H1 (cell line): Measurements from ENCODE around the gene SGMS1. TPM values are rescaled to one million over a fixed set of nuclear protein-coding genes. Genes with fewer than 3 reads are reported as not detected.

Experiments used
- CTCF ChIA-PET: fragments of 300-600 bp; sonication (Branson Sonifier 250); formaldehyde crosslinking; loops from one replicate; lab custom pipeline; 2021; ENCODE audit not compliant: partially characterized antibody; lab: Charles Lee
- POLR2A ChIA-PET: fragments of 300-600 bp; sonication (Branson Sonifier 250); formaldehyde crosslinking; loops from one replicate; lab custom pipeline; 2021; ENCODE audit warnings: inconsistent platforms; ENCODE audit not compliant: partially characterized antibody; lab: Charles Lee
- DNase-seq, 2 experiments: peaks; one replicate each; pipeline versions ENCODE4 v3.0.0 to v3.0.0-alpha.2; 2010 to 2022; ENCODE audit warnings: low spot score in 2 of 2, low read depth in 1 of 2, mixed read lengths in 1 of 2
- FAIRE-seq: peaks from 2 replicates; lab custom pipeline; 2011; peaks lifted over from hg19 to GRCh38; lab: Jason Lieb, UNC
- H2AFZ ChIP-seq: 2 replicates; pipeline ENCODE4 v1.8.1; 2012; ENCODE audit warnings: low read length, inconsistent platforms
- H2AK5ac ChIP-seq: 2 replicates; pipeline ENCODE4 v1.6.1; 2013; ENCODE audit warnings: low read depth, low read length
- H2BK120ac ChIP-seq: replicated peaks from 2 replicates; pipeline ENCODE3; 2013; ENCODE audit warnings: low read depth, low read length, inconsistent platforms
- H2BK12ac ChIP-seq: 2 replicates; pipeline ENCODE4 v1.6.1; 2013; ENCODE audit warnings: low read depth, low read length
- H2BK15ac ChIP-seq: 2 replicates; pipeline ENCODE4 v1.6.1; 2013; ENCODE audit warnings: low read length
- H2BK20ac ChIP-seq: 2 replicates; pipeline ENCODE4 v1.6.1; 2013; ENCODE audit warnings: low read length
- H2BK5ac ChIP-seq: 2 replicates; pipeline ENCODE4 v1.6.1; 2013; ENCODE audit warnings: low read depth, low read length
- H3K14ac ChIP-seq: 2 replicates; pipeline ENCODE4 v1.6.1; 2013; ENCODE audit warnings: inconsistent platforms; ENCODE audit not compliant: insufficient read length
- H3K18ac ChIP-seq: 2 replicates; pipeline ENCODE4 v1.6.1; 2013; ENCODE audit warnings: low read length; ENCODE audit errors: extremely low read depth
- H3K23ac ChIP-seq: 2 replicates; pipeline ENCODE4 v1.6.1; 2013; ENCODE audit warnings: inconsistent platforms; ENCODE audit not compliant: insufficient read length
- H3K23me2 ChIP-seq: 2 replicates; pipeline ENCODE4 v1.6.1; 2013; ENCODE audit warnings: low read depth, low read length
- H3K27ac ChIP-seq: 2 replicates; pipeline ENCODE4 v1.6.1; 2011; ENCODE audit warnings: low read depth, low read length, inconsistent platforms
- H3K27me3 ChIP-seq, 4 experiments: replicated peaks in 1 of 4; 1 replicate in 1 of 4; 2 replicates in 3 of 4; pipeline versions ENCODE4 v1.6.1 to v1.8.1; 2011 to 2013; ENCODE audit warnings: low read length in 3 of 4, mild to moderate bottlenecking in 3 of 4, inconsistent platforms in 2 of 4, mixed read lengths in 2 of 4, moderate library complexity in 1 of 4; ENCODE audit not compliant: control insufficient read depth in 3 of 4, insufficient read depth in 3 of 4; ENCODE audit errors: extremely low read depth in 1 of 4
- H3K36me3 ChIP-seq, 4 experiments: 2 replicates each; pipeline versions ENCODE4 v1.6.1 to v1.8.1; 2011 to 2013; ENCODE audit warnings: mild to moderate bottlenecking in 4 of 4, low read length in 3 of 4, moderate library complexity in 2 of 4, control low read depth in 1 of 4, inconsistent platforms in 1 of 4; ENCODE audit not compliant: insufficient read depth in 4 of 4, control insufficient read depth in 2 of 4
- H3K4ac ChIP-seq: replicated peaks from 2 replicates; pipeline ENCODE3; 2013; ENCODE audit warnings: low read length, low read depth, mixed read lengths, inconsistent platforms; ENCODE audit not compliant: insufficient read length
- H3K4me1 ChIP-seq, 4 experiments: replicated peaks in 1 of 4; 1 replicate in 1 of 4; 2 replicates in 3 of 4; pipeline versions ENCODE4 v1.6.1 to v1.8.1; 2011 to 2013; ENCODE audit warnings: low read length in 3 of 4, inconsistent platforms in 2 of 4, mixed read lengths in 1 of 4; ENCODE audit not compliant: insufficient read depth in 4 of 4, control insufficient read depth in 3 of 4
- H3K4me2 ChIP-seq, 2 experiments: 2 replicates each; pipeline versions ENCODE4 v1.6.1 to v1.8.1; 2011 to 2013; ENCODE audit warnings: low read depth in 2 of 2, low read length in 2 of 2, control low read depth in 1 of 2, inconsistent platforms in 1 of 2, mild to moderate bottlenecking in 1 of 2; ENCODE audit not compliant: insufficient read depth in 1 of 2
- H3K4me3 ChIP-seq, 4 experiments: fragments of 200-600, 300-600 bp in 1 of 4; sonication (generic), shearing (Covaris generic), sonication (Bioruptor Twin) in 1 of 4; 2 replicates each; pipeline versions ENCODE4 v1.5.1 to v1.8.1; 2011 to 2016; ENCODE audit warnings: low read length in 4 of 4, low read depth in 3 of 4, control low read depth in 2 of 4, inconsistent platforms in 2 of 4, mild to moderate bottlenecking in 2 of 4, mixed read lengths in 1 of 4, moderate library complexity in 1 of 4; ENCODE audit not compliant: insufficient read depth in 2 of 4; ENCODE audit errors: extremely low read depth in 1 of 4
- H3K56ac ChIP-seq: replicated peaks from 2 replicates; pipeline ENCODE3; 2013; ENCODE audit warnings: low read depth, mild to moderate bottlenecking, mixed read lengths, low read length, inconsistent platforms; ENCODE audit not compliant: insufficient read length
- H3K79me1 ChIP-seq: 2 replicates; pipeline ENCODE4 v1.6.1; 2013; ENCODE audit warnings: low read depth, low read length, control low read depth
- H3K79me2 ChIP-seq, 2 experiments: 2 replicates each; pipeline versions ENCODE4 v1.6.1 to v1.8.1; 2012 to 2013; ENCODE audit warnings: low read length in 2 of 2, mild to moderate bottlenecking in 2 of 2, inconsistent platforms in 1 of 2; ENCODE audit not compliant: insufficient read depth in 2 of 2, control insufficient read depth in 1 of 2
- H3K9ac ChIP-seq, 4 experiments: replicated peaks in 1 of 4; 1 replicate in 1 of 4; 2 replicates in 3 of 4; pipeline versions ENCODE4 v1.6.1 to v1.8.1; 2011 to 2013; ENCODE audit warnings: low read depth in 3 of 4, low read length in 3 of 4, control low read depth in 2 of 4, mild to moderate bottlenecking in 2 of 4, moderate library complexity in 2 of 4, inconsistent platforms in 1 of 4; ENCODE audit errors: extremely low read depth in 1 of 4
- H3K9me3 ChIP-seq, 2 experiments: 2 replicates each; pipeline versions ENCODE4 v1.6.1 to v1.8.1; 2012 to 2013; ENCODE audit warnings: mild to moderate bottlenecking in 2 of 2, moderate library complexity in 2 of 2, control low read depth in 1 of 2, inconsistent platforms in 1 of 2, low read depth in 1 of 2, low read length in 1 of 2, mixed read lengths in 1 of 2; ENCODE audit not compliant: insufficient read depth in 2 of 2
- H4K20me1 ChIP-seq, 2 experiments: replicated peaks in 1 of 2; 2 replicates each; pipeline versions ENCODE3 to v1.8.1; 2011 to 2013; ENCODE audit warnings: inconsistent platforms in 2 of 2, low read length in 2 of 2, mild to moderate bottlenecking in 1 of 2; ENCODE audit not compliant: insufficient read depth in 2 of 2, control insufficient read depth in 1 of 2
- H4K5ac ChIP-seq: 2 replicates; pipeline ENCODE4 v1.6.1; 2013; ENCODE audit warnings: low read length, low read depth, mixed read lengths, inconsistent platforms; ENCODE audit not compliant: insufficient read length
- H4K8ac ChIP-seq: 2 replicates; pipeline ENCODE4 v1.8.0; 2013; ENCODE audit warnings: mild to moderate bottlenecking, moderate library complexity, low read length, inconsistent platforms; ENCODE audit not compliant: insufficient read depth; ENCODE audit errors: extremely low read depth
- H4K91ac ChIP-seq: replicated peaks from 2 replicates; pipeline ENCODE3; 2013; ENCODE audit warnings: low read length, mixed read lengths, inconsistent platforms; ENCODE audit not compliant: insufficient read length
- CBX8 ChIP-seq: fragments of 300-800, 300-1000 bp; sonication (generic); IDR thresholded peaks from 2 replicates; pipeline ENCODE4 v1.7.1; 2016; ENCODE audit warnings: low read depth, low read length, borderline replicate concordance
- CHD1 ChIP-seq: IDR thresholded peaks from 2 replicates; pipeline ENCODE4 v1.6.1; 2012; ENCODE audit warnings: low read depth, low read length, improper control_type of control experiment
- CHD2 ChIP-seq: IDR thresholded peaks from 2 replicates; pipeline ENCODE4 v1.6.1; 2012; ENCODE audit warnings: low read length, improper control_type of control experiment
- CREB1 ChIP-seq: IDR thresholded peaks from 2 replicates; pipeline ENCODE4 v1.6.1; 2012; ENCODE audit warnings: inconsistent platforms
- NANOG ChIP-seq: IDR thresholded peaks from 2 replicates; pipeline ENCODE4 v1.6.1; 2011; ENCODE audit warnings: low read length, low read depth, mild to moderate bottlenecking, inconsistent platforms; ENCODE audit not compliant: insufficient read depth, poor library complexity, severe bottlenecking
- RBBP5 ChIP-seq: IDR thresholded peaks from 2 replicates; pipeline ENCODE4 v1.7.1; 2012; ENCODE audit warnings: low read depth, mild to moderate bottlenecking, inconsistent platforms, low read length, moderate library complexity, borderline replicate concordance
- SIN3A ChIP-seq, 2 experiments: IDR thresholded peaks in 1 of 2; conservative IDR thresholded peaks in 1 of 2; 2 replicates each; pipeline ENCODE4 v1.6.1; 2011 to 2012; ENCODE audit warnings: low read length in 2 of 2, improper control_type of control experiment in 1 of 2, low read depth in 1 of 2, mild to moderate bottlenecking in 1 of 2
- SIRT6 ChIP-seq: IDR thresholded peaks from one replicate; pipeline ENCODE4 v1.7.1; 2012; ENCODE audit warnings: low read length, inconsistent platforms
- TCF12 ChIP-seq: IDR thresholded peaks from 2 replicates; pipeline ENCODE4 v1.6.1; 2011; ENCODE audit warnings: low read depth, mild to moderate bottlenecking, low read length
- WGBS, 2 experiments: shearing (Covaris generic) in 1 of 2; methylation state at CpG; one replicate each; pipeline versions ENCODE4 v1.1.6 to v1.1.7; 2013 to 2015; ENCODE audit warnings: low lambda C conversion rate in 2 of 2, mixed read lengths in 2 of 2, inconsistent platforms in 1 of 2, low coverage in 1 of 2, missing lambda C conversion rate in 1 of 2; ENCODE audit not compliant: insufficient replicate concordance in 2 of 2, insufficient coverage in 1 of 2, insufficient read length in 1 of 2; ENCODE audit errors: extremely low coverage in 1 of 2, missing lambda C conversion rate in 1 of 2; 5-methylcytosine and 5-hydroxymethylcytosine counted together
- polyA plus RNA-seq, 7 experiments: library from polyadenylated mRNA; depleted of rRNA in 3 of 7; stranded (reverse) in 5 of 7; unstranded in 2 of 7; fragments of >200 nt in 5 of 7; fragments of 200-250 nt in 2 of 7; gene quantifications; 1 replicate in 5 of 7; 2 replicates in 1 of 7; 4 replicates in 1 of 7; pipeline versions ENCODE4 v1.2.1 to v1.2.3, GENCODE V29; 2011 to 2013; ENCODE audit warnings: missing spikeins in 2 of 7, mixed read lengths in 2 of 7
- total RNA-seq: library from RNA; stranded (reverse); fragmentation: NEBNext Ultra II Directional; extraction: Animal tissue kit (Norgen Biotek cat#: 25700); gene quantifications from 2 replicates; pipeline ENCODE4 v1.2.1, GENCODE V29; 2021
- TF ChIP-seq, protein P1 (sequence below), 3 experiments: IDR thresholded peaks; 1 replicate in 2 of 3; 2 replicates in 1 of 3; pipeline versions ENCODE4 v1.5.1 to v1.6.1; 2011; ENCODE audit warnings: low read length in 3 of 3, mild to moderate bottlenecking in 3 of 3, inconsistent platforms in 2 of 3, low read depth in 1 of 3, moderate library complexity in 1 of 3; ENCODE audit not compliant: insufficient read depth in 1 of 3; ENCODE audit errors: control extremely low read depth in 1 of 3
- TF ChIP-seq, protein P2 (sequence below): IDR thresholded peaks from 2 replicates; pipeline ENCODE4 v1.6.1; 2012; ENCODE audit warnings: inconsistent platforms

The SGMS1 gene
- total and polyA plus RNA-seq, 2 of the 8 experiments (the other 6 are each of a cell fraction or from before 2014, with no cell fraction given) = 6.0 to 15.6 TPM

DNA sequence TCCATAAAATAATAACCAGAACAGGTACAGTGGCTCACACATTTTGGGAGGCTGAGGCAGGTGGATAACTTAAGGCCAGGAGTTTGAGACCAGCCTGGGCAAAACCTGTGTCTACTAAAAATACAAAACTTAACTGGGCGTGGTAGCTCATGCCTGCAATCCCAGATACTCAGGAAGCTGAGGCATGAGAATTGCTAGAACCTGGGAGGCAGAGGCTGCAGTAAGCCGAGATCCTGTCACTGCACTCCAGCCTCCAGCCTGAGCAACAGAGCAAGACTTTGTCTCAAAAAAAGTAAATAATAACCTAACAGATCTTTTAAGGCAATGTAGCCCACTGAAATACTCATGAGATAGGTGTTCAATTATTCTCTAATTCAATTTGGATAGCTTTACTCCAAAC is 265.3 kb downstream of the SGMS1 start:
- Histone ChIP-seq H4K5ac (no peak overlapping the region), H2BK5ac (no peak overlapping the region), H3K14ac (no peak overlapping the region), H3K9ac (no peak overlapping the region), H2AK5ac (no peak overlapping the region), H3K23me2 (no peaks in the 10 kb centered on the region), H4K91ac (no peak overlapping the region), H3K27ac (no peak overlapping the region), H3K4ac (no peak overlapping the region), H3K79me1 (no peaks in the 10 kb centered on the region), H3K18ac (no peak overlapping the region), H3K4me3 (no peak overlapping the region), H3K36me3 (peaks cover 0 to 3% (median 0%) of the 10 kb centered on the region in 4 experiments; a peak in 1 of 8 replicates), H3K4me2 (no peak overlapping the region), H2BK15ac (no peak overlapping the region), H2BK12ac (no peak overlapping the region), H4K20me1 (no peaks in the 10 kb centered on the region), H2BK20ac (no peak overlapping the region), H2BK120ac (no peak overlapping the region), H2AFZ (no peak overlapping the region), H3K4me1 (peaks cover 0 to 2% (median 0%) of the 10 kb centered on the region in 4 experiments; a peak in 1 of 7 replicates), H4K8ac (no peak overlapping the region), H3K56ac (no peak overlapping the region), H3K23ac (no peak overlapping the region), H3K27me3 (no peaks in the 10 kb centered on the region), H3K79me2 (no peaks in the 10 kb centered on the region), H3K9me3 (peaks cover 0 to 9% of the 10 kb centered on the region in 2 experiments; a peak in 1 of 4 replicates)
- DNase-seq (no peak), FAIRE-seq (no peak)
- ChIA-PET CTCF (interaction anchor here (0.7 to 3.0 kb wide), 3 partner anchors 10 to 256 kb away, joined by 3 to 12 read pairs (median 3); no protein-coding TSS in a partner anchor), POLR2A (no interaction called here)
- 93% methylated on average over 2 of the region's 2 CpGs; no CpG with 5 or more reads in 1 of the 2 experiments for WGBS, 2 experiments
- no peak for TF ChIP-seq RBBP5
- TF ChIP-seq, protein P1, sequence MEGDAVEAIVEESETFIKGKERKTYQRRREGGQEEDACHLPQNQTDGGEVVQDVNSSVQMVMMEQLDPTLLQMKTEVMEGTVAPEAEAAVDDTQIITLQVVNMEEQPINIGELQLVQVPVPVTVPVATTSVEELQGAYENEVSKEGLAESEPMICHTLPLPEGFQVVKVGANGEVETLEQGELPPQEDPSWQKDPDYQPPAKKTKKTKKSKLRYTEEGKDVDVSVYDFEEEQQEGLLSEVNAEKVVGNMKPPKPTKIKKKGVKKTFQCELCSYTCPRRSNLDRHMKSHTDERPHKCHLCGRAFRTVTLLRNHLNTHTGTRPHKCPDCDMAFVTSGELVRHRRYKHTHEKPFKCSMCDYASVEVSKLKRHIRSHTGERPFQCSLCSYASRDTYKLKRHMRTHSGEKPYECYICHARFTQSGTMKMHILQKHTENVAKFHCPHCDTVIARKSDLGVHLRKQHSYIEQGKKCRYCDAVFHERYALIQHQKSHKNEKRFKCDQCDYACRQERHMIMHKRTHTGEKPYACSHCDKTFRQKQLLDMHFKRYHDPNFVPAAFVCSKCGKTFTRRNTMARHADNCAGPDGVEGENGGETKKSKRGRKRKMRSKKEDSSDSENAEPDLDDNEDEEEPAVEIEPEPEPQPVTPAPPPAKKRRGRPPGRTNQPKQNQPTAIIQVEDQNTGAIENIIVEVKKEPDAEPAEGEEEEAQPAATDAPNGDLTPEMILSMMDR (IDR thresholded peaks at IDR 0.05; ENCODE audit: control extremely low read depth in 1 of 3, insufficient read depth in 1 of 3, low read depth in 1 of 3, low read length in 3 of 3) = no peak
- TF ChIP-seq CBX8 = no peak
- TF ChIP-seq CHD2 = no peak
- TF ChIP-seq, protein P2, sequence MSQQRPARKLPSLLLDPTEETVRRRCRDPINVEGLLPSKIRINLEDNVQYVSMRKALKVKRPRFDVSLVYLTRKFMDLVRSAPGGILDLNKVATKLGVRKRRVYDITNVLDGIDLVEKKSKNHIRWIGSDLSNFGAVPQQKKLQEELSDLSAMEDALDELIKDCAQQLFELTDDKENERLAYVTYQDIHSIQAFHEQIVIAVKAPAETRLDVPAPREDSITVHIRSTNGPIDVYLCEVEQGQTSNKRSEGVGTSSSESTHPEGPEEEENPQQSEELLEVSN = no peak
- no peak for TF ChIP-seq SIRT6
- no peak for TF ChIP-seq TCF12
- TF ChIP-seq CHD1 = no peak
- no peak for TF ChIP-seq SIN3A (conservative IDR thresholded peaks at IDR 0.05 in 1 of 2, IDR thresholded peaks at IDR 0.05 in 1 of 2; ENCODE audit: low read depth in 1 of 2, low read length in 2 of 2)
- TF ChIP-seq NANOG = no peak
- TF ChIP-seq CREB1 = no peak
